GM21528 (cell line): ENCODE data around the gene TBCD.

Experiments
- ATAC-seq: cut with Tn5 transposase; IDR thresholded peaks from one replicate; pipeline ENCODE4 v1.9.1; 2021; ENCODE audit warnings: mild to moderate bottlenecking, moderate library complexity; ENCODE audit not compliant: unreplicated experiment, low FRiP score

Gene TBCD

DNA sequence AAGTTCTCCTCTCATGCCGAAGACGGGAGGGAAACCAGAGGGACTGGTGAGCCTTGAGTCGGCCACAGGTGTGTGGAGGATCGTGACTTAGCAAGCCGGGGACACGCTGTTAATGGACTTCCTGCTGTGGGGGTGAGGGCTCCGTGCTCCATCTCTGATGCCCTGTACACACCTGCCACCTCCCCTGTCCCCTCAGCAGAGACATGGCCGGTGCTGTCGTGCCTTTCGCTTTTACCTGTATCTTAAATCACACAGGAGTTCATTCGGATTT, 163.8 kb downstream of the TBCD start:
- ATAC-seq: no peak

DNA sequence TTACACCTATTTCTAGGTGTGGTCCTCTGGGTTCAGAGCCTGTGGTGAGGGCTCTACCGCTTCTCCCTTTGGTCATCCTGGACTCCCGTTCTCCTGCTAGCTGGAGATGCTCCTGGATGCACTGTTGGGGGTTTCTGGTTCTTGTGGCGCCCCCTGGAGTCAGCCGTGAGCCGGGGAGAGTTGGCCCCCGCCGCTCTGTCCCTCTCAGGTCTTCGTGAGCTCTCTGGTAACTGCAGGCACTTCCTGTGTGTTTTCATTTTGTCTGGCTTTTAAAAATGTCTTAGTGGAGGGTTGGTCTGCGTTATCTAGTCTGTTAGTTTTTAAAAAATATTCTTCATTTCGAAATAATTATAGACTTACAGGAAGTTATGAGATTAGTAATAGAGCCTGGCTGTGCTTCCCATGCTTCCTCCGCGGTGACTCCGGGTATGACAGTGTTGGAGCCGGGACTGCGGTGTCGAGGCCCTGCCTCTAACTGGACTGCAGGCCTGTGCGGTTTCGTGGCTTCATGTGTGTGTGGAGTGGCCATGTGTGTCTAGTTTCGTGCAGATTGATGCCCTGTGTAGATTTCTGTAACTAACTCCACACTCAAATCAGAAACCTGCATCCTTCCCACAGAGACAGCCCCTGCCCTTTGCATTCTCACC, 166.0 kb downstream of the TBCD start:
- no peak for ATAC-seq

DNA sequence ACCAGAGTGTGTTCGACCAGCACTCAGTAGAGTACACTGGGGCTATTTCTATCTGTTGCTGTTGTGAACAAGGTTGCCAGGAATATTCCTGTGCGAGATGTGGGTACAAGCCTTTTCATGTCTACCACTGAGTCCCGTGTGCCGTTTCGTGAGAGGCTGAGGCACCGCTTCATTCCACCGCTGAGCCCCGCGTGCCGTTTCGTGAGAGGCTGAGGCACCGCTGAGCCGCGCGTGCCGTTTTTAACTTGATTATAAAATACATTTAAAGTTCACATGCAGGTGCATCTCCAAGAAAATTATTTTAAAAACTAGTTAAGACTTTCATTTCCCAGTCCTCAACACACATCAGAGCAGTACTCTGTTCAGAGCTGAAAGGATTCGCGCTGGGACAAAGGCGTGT, 166.6 kb downstream of the TBCD start:
- no peak for ATAC-seq

DNA sequence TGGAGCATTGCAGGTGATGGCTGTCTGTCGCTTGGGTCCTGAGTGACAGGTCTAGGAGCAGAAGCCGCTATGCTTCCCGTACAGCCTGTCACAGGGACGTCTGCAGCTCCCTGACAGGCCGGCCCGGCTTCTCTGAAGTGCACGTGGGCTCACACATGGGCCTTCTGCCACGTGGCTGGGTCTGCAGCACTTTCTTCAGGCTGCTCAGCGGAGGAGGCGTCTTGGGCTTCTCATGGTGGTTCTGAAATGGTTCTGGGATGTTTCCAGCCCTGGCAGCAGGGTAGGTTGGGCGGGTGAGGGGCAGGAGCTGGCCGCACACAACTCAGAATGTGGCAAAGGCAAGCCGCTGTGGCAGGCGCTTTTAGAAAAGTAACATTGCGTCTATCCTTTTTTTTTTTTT, 168.3 kb downstream of the TBCD start:
- no peak for ATAC-seq

DNA sequence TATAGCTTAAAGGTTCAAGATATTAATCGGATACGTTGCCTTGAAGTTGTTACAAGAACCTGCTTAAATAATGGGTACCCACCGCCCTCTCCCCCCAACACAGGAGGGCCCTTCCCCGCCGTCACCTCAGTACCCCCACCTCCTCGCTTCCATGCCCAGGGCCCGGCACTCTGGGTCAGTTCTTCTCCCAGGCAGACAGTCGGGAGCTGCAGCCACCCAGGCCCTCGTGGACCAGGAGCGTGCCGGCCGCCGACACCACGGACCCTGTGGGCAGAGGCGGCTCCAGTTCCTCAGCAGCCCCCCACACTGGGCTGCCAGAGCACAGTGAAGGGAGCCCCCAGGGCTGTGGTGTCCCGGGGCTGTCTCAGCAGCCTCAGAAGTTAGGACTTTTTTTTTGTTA, 168.8 kb downstream of the TBCD start:
- ATAC-seq: no peak

DNA sequence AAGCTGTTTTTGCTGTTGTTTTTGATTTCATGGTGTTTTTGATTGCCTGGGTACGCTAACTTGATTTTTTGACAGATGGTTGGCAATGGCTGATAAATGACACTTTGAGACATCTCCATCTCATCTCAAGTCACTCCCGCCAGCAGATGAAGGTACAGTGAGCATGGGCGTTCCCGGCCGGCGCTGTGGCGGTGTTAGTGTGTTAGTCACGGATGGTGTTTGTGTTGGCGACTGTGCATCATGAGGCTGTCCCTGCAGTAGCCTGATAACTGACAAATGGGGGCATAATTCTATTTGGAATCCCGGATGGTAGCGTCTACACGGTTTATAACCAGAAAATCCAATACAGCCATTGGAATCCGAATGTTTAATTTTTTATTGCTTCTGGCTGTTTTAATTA, 169.6 kb downstream of the TBCD start:
- no peak for ATAC-seq

DNA sequence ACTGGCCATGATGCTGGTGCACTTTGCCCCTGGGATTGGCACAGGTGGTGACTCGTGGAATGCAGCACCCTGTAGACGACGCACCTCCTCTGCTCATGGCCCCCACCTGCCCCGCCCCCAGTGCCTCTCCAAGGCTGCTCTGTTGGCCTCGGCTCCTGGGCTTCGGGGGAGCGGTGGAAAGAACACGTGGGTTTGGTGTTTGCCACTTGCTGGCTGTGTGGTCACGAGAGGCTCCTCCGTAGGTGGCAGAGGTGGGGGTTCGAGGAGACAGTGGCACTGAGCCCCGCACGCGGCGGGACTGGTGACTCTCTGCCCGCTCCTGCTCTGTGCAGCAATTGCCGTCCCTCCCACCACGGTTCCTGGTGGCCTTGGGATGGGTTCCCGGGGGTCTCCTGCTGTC, 170.8 kb downstream of the TBCD start:
- no peak for ATAC-seq

DNA sequence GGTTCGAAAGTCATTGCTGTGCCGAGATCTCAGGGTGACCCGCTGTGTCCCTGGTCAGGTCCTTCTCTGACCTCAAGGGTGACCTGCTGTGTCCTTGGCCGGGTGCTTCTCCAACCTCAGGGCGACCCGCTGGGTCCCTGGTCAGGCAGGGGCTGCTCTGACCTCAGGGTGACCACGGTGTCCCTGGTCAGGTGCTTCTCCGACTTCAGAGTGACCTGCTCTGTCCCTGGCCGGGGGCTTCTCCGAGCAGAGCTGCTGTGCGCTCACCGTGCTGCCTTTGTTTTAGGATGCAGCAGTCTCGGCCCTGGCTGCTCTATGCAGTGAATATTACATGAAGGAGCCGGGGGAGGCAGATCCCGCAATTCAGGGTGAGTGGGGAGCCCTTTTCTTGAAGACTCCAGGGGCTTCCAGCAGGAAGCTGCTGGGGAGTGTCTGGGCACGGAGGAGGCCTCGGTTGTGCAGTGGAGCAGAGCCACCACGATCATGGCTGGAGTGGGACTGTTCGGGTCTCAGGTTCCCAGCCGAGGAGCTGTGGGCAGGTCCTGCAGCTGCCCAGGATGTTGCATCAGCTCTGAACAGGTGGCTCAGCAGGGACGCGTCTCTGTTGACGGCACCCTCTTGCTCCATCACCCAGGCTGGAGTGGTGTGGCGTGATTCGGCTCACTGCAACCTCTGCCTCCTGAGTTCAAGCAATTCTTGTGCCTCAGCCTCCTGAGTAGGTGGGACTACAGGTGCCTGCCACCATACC, 171.7 kb downstream of the TBCD start:
- no peak for ATAC-seq

DNA sequence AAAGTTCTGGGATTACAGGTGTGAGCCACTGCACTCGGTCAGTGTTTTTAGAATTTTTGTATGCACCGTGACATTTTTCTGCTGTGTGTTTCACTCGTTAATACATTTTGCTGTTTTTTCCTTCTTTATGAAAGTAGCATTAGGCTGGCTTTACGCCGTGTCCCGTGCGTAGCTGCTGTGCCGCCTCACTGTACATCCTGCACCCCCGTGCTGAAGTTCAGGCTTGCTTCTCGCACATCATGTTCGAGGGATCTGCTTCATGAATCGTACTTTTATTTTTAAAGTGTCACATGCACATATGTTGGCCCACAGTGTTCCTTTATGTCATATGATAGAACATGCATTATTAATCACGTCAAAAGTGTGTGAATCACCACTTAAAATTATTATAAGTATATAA, 172.3 kb downstream of the TBCD start:
- no peak for ATAC-seq

DNA sequence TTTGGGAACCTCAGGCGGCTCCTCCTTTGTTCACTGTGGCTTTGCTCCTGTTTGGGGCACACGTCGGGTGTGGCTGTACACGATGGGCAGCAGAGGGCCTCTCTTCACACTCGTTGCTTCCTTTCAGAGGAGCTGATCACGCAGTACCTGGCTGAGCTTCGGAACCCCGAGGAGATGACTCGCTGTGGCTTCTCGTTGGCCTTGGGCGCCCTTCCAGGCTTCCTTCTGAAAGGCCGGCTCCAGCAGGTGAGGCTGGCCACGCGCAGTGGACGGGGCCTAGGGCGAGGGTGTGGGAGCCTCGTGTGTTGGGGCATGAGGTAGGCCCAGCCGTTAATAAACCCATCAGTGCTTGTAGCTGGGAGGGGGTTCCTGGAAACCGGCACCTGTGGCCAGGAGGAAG, 172.9 kb downstream of the TBCD start:
- ATAC-seq: no peak

DNA sequence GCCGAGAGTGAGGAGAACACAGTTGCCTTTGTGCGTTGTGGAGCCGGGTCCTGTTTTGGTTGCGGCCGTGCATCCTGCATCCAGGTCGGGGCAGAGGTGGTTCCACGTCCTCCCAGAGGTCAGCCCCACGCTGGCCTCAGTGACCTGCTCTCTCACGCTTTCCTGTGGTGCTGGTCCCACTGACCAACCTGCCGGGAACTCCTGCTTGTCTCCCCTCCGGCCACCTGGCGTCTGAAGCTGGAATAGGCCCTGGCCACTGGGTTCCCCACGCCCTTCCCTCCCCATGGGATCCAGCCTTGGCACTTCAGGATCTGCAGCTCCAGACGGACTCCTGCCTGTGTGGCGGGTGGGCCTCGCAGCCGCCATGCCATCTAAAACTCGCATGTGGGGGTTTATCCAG, 173.5 kb downstream of the TBCD start:
- ATAC-seq: no peak

DNA sequence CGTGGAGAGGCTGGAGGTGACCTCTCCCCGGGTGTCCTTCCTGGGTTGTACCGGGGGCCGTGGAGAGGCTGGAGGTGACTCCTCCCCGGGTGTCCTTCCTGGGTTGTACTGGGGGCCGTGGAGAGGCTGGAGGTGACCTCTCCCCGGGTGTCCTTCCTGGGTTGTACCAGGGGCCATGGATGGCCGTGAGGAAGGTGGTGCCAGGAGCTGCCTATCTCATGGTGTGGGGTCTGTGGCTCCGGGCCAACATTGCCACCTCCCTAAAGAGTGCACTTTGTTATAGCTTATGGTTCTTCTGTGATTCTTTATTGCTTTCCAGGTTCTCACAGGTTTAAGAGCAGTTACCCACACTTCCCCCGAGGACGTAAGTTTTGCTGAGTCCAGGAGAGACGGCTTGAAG, 174.2 kb downstream of the TBCD start:
- ATAC-seq: no peak

DNA sequence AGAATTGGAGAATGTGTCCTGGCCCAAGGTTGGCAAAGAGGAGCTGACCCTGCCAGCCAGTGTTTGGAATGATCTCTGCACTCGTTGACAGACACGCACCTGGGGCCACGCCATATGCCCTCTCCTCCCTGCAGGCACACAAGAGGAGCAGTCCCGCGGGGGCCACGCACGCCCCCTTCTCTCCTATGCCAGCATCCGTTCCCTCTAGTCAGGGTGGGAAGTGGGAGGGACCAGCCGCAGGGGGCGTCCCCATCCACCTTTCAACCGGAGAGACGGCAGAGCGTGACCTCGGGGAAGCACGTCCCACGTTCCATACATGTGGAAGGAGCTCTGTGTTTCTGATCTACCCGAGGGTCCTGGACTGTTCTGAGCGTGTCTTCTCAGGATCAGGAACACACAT, 174.9 kb downstream of the TBCD start:
- ATAC-seq: no peak

DNA sequence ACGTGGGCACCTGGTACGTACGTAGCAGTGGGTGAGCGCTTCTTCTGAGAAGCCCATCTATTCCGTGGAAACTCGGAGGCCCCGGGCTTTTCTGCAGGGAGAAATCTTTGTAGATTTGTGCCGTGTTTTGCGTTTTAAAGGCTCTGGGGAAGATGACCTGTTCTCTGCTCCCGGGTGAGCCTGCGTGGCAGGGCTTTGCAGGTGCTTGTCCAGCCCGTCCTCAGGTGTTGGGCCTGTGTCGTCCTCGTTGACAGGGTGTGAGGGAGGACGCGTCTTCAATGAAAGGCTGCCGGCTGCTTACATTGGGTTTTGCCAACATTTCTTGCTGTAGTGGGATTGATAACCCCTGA, 175.4 kb downstream of the TBCD start:
- ATAC-seq: no peak

DNA sequence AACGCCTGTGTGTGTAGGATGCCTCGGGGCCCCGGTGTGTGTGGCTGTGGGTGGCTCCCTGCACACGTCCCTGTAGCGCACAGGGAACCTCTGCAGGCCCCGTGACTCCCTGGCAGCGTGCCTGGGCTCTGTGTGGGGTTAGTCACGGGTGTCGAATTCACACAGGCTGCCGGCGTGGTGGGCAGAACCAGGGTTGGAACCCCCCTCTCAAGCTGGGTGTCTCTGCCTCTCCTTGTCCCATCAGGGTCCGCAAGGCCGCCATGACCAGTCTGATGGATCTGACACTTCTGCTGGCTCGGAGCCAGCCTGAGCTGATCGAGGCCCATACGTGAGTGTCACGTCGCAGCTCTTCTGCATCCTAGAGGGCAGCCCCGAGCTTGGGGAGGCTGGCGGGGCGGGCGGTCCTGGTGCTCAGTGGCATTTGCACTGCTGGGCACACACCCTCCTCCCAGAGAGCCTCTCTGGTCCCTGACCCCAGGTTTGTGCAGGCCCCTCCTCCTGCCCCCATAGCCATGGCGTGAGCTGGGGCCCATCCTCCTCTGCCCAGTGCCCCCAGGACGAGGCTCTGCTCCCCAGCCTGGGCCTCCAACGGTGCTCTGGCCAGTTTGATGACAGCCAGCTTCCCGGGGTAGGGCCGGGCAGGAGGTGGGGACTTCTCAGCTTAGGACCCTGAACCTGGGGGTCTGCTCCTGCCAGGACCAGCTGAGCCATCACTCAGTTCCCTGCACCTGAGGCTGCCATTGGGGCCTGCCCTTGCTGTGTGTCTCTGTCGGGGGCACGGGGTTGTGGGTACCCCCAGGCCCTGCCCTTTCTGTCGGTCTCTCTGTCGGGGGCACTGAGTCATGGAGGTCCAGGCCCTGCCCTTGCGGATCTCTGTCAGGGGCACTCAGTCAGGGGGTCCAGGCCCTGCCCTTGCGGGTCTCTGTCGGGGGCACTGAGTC, 176.1 kb downstream of the TBCD start:
- no peak for ATAC-seq

DNA sequence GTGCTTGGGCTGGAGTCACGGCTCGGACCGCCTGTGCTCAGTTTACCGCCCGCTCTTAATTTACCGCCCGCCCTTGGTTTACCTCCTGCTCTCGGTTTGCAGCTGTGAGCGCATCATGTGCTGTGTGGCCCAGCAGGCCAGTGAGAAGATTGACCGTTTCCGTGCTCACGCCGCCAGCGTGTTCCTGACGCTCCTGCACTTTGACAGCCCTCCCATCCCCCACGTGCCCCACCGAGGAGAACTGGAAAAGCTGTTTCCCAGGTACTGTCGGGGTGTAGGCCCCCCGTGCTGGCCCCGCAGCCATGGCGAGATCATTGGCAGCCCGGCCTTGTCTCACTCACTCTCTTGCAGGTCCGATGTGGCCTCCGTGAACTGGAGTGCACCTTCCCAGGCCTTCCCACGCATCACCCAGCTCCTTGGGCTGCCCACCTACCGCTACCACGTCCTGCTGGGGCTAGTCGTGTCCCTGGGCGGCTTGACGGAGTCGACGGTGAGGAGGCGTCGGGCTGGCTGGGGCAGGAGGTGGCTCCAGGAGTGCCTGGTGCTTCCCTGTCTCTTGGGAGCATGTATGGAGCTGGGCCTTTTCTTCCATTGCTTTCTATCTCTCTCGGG, 177.3 kb downstream of the TBCD start:
- no peak for ATAC-seq

DNA sequence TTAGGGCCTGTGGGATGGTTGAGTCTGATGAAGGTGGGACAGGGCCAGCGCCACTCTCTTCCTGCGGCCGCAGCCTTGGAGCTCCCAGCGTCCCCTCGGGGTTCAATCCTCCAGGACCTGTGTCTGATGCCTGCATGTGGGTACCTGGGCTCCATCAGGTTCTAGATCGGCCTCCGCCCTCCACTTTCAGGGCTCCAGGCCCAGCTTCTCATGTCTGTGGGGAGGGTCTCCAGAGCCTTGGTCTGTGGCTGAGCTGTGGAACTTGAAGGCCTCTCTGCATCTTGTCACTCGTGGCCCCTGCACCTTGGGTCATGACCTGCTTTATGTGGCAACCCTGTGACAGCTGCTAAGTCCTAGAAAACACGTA, 177.8 kb downstream of the TBCD start:
- ATAC-seq: no peak

DNA sequence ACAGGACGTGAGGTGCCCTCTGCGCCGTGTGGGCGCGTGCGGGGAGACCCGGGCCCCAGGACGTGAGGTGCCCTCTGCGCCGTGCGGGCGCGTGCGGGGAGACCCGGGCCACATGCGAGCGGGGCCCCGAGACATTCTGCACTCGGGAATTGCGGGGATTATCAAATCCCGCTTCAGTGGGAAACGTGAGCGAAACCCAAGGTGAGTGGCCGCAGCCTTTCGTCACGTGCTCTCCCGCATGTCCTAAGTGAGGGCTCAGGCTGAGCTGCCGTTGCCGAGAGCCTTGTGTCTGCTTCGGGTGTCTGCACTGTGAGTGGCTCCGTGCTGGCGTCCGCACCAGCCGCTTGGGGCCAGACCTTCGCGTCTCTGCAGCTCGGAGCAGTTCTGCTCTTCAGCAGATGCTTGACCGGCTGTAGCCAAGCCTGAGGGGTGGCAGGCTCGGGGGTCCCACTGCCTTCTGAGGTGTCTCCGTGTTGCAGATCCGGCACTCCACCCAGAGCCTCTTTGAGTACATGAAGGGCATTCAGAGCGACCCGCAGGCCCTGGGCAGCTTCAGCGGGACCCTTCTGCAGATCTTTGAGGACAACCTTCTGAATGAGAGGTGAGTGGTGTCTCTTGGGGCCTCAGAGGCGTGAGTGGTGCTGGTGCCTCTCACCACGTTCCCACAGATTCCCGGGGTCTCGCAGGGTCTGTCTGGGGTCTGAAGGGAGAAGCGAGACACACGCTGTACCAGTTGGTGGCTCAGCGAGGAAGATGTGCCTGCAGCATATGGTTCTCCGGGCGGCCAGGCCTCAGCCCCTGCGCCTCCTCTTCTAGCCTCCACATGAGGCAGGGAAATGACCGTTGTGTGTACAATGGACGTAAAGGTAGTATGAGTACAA, 178.4 kb downstream of the TBCD start:
- no peak for ATAC-seq

DNA sequence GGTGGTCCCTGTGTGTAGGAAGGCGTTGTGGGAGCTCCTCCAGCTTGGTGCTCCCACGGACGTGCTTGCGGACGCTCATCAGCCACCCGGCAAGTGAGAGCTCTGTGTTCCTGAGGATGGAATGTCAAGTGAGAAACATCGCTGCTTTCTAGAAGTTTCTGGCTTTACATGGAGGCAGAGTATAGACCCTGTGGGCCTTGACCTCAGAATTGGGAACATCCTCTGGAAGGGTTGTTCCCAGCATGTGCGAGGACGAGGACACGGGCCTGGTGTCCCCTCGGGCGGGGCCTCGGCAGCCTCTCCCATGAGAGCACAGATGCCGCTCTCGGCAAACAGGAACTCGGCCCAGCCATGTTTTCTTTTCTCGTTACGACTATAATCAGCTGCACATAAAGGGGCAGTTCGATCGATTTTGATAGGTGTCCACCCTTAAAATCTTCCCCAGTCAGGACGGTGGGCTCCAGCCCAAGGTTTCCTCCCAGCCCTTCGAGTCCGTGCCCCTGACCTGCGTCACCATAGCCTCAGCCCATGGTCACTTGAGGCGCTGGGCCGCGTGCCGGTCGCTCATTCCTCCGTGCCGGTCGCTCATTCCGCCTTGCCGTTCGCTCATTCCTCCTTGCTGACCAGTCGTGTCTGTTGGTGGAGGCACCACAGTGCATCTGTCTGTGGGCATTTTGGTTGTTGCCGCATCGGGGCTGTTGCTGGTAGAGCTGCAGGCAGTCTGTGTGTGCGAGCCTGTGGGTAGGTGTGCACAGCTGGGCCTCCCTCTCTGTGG, 179.2 kb downstream of the TBCD start:
- ATAC-seq: no peak
